Measurements from ENCODE around the gene MOV10L1.

The MOV10L1 gene

DNA sequence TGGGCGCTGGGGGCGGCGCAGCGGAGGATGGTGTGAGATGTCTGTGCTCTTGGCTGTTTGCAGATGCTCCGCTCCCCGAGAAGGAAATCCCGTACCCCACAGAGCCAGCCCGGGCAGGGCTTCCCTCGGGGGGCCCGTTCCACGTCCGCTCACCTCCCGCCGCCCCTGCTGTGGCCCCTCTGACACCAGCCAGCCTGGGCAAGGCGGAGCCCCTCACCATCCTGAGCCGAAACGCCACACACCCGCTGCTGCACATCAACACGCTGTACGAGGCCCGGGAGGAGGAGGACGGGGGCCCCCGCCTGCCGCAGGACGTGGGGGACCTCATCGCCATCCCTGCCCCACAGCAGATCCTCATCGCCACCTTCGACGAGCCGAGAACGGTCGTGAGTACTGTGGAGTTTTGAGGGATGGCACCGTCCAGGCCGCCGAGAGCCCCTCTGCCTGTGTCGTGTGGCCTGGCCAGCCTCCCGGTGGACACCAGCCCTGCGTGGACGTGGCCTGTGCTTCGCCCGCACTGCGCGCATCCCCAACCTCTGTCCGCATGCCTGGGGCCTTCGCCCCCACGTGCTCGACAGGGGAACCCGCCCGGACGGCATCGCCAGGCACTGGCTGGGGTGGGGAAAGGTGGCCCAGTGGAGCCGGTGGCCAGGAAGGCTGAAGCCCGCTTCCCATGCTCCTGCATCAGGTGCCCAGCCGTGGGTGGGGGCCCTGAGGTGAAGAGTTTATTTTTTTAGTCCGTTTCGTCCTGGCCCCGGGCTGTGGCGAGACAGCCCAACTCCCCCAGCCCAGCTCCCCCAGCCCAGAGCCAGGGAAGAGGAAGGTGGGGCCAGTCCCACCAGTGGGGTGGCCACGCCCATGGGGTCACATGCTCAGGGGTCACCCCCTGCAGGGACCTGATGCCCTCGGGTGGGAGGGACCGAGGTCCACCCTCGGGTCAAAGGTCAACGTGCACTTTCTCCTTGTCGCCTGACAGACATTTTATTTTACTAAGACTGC, 89.4 kb downstream of the MOV10L1 start:
- no peak for DNase-seq

DNA sequence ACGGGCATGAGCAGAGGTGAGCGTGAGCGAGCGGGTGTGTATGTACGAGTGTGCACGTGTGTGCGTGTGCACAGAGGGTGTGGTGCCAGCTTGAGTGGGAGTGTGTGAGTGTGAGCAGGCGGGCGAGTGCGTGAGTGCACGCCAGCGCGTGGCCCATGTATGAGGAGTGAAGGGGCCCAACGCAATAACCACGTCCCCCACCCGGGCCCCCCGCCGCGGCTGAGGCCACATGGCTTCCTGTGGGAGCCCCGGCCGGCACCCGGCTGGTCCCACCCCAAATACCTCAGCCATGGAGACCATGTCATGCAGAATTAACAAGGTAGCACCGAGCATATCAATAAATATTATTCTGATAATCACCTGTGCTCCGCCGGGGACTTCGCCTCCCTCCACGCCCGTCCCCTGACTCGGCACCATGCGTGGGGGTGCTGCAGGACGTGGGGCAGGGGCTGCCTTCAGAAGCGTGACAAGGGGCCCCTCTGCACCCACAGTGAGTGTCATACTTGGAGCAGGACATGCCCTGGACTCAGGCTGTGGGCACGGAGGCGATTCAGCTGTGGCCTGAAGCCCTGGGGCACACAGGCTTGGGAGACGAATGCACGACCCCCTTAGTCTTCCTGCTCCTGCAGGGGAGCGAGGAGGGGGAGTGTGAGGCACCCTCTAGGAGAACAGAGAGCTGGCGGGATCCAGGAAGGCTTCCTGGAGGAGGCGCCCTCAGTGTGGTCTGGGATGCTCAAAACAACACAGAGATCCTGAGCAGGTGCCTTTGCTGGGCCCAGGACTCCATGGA, 90.3 kb downstream of the MOV10L1 start:
- DNase-seq: no peak

- DNase-seq: no peak
These were observed 91.1 kb downstream of the MOV10L1 start for GRCh38 chr22:50180727-50181521.

- peak; percentile 29 for DNase-seq
These were observed 92.6 kb downstream of the MOV10L1 start for GRCh38 chr22:50182176-50183081.

DNA sequence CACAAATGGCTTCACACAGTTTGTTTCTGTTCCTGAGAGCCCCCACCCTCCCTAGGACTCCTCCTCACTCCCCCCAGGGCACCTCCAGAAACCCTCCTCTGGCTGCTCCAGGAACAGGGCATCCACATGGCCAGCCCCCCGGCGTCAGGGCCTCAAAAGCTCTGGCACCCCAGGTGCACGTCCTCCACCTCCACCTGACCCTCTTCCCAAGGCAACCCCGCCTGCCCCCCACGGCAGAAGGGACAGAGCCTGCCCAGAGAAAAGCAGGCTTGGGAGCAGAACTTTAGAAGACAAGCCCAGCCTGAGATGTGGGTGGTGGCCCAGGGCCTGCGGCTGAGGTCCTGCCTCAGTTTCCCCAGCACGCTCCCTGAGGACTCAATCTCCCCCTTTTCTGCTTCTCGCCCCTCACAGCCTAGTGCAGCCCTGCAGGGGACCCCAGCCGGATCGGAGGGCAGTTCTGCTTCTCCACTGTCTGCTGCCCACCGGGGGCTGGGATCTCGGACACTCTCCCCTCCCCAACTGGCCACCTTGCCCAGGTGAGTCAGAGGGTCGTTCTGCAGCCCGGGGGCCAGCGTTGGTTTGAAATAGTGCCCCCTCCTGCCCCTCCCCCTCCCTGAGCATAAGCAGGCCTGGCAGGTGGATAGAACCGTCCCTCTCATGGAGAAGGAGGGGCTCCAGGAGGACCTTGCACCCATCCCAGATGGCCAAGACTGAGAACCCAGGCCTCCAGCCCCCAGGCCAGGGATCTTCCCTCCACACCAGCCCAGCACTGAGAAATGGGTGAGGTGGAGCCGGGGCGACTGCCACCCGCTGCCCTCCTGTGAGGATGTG, 93.5 kb downstream of the MOV10L1 start:
- no peak for DNase-seq

- DNase-seq: no peak
These were observed 94.4 kb downstream of the MOV10L1 start for GRCh38 chr22:50184004-50184901.

DNA sequence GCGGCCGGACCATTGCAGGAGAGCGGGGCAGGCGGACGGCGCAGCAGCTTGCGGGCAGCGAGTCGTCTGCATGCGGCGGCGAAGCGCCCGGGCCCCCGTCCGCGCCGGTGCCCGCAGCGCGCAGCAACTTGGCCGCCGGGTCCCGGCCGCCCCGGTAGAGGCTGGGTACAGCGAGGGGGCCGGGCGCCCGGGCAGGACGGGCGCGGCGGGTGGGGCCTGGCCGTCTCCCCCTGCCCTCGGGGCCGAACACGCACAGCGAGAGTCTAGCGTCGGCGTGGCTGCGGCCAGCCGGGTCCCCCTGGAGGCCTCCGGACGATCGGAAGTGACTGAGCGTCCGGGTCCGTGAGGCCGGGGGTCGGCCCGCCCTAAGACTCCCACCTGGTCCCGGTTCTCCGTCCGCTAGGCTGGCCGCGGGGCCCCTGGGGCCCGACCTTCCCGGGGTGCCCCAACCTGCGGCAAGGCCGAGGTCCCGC, 95.1 kb downstream of the MOV10L1 start:
- no peak for DNase-seq

- peak; percentile 73 for DNase-seq
These were observed 95.7 kb downstream of the MOV10L1 start, which contains the start of gene TRABD for GRCh38 chr22:50185375-50186087. Gene TRABD, plus strand, starts transcription at chr22:50185913. Its CDS starts 7,148 bp downstream, at chr22:50193061.

DNA sequence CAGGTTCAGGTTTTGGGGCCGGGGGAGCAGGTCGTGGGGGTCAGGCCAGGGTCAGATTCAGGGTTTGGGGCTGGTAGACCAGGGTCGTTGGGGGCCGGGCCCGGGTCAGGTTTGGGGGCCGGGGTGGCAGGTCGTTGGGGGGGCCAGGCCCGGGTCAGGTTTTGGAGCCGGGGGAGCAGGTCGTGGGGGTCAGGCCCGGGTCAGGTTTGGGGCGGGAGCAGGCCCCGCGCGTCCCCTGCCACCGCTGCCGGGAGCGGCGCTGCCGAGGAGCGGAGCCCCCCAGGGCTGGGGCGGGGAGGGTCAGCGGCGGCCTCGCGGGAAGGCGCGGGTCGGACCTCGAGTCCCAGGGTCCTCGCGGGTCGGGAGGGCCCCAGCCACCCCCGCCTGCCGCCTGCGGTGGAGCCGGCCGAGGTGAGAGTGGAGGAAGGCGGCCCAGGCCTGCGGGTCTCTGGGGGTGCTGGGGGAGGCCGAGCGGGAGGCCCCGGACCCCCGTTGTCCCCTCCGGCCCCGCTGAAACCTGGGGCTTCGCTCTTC, 96.4 kb downstream of the MOV10L1 start:
- DNase-seq: no peak

DNA sequence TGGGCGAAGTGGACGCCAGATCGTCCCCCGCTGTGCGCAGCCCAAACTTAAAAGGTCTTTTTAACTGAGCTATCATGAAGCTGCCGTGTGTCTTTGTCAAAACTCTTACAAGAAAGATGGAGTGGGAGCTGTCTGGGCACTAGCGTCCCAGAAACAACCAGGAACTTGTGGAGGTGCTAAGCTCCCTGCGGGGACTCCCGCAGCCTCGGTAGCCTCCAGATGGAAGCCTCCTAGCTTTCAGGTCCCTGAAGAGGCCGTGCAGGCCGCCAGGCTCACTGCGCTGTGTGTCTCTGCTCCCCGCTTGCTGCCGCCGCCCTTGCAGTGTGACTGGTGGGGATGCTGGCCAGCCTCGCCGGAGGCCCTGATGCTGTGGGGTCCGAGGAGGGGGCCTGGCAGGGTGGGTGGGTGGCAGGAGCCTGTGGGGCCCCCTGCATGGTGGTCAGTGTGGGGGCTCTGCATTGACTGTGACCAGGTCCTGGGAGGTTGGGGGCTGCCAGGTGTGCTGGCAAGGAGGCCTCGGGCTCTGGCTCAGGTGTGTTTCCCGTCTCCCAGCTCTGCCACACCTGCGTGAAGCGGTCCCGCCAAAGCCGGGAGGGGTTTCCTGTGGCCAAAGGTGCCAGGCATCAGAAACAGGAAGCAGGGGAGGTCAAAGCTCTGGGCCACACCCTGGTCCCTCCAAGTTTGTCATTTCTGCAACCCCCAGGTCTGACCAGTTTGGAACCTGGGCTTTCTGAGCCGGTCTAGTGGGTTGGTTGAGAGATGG, 97.1 kb downstream of the MOV10L1 start:
- DNase-seq: no peak

GRCh38 chr22:50188356-50188755, 98.5 kb downstream of the MOV10L1 start:
- DNase-seq: no peak

DNA sequence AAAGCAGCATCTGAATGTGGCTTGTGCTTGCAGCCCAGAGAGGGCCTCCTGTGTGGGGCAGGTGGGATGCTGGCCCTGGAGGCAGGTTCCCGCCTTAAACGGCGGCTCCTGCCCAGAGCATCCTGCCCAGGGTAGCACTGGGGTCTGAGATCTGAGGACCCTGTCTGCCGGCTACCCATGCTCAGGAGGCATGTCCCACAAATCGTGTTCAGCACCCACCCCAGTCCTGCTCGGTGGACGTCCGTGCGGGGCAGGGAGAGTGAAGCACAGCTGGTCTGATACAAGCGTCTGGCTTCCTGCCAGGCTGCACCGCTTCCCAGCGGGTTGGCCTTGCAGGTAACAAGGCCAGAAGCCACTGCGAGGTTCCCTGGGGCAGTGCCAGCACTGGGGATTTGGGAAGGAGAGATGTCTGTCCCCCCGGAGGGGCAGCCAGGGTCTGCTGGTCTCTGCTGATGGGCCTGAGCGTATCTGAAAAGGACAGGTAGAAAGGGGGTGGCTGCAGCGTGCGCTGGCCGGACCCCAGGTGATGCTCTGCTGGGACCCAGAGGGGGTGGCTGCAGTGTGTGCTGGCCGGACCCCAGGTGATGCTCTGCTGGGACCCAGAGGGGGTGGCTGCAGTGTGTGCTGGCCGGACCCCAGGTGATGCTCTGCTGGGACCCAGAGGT, 99.5 kb downstream of the MOV10L1 start:
- DNase-seq: no peak

- DNase-seq: no peak
These were observed 100.0 kb downstream of the MOV10L1 start for GRCh38 chr22:50189849-50190181.

DNA sequence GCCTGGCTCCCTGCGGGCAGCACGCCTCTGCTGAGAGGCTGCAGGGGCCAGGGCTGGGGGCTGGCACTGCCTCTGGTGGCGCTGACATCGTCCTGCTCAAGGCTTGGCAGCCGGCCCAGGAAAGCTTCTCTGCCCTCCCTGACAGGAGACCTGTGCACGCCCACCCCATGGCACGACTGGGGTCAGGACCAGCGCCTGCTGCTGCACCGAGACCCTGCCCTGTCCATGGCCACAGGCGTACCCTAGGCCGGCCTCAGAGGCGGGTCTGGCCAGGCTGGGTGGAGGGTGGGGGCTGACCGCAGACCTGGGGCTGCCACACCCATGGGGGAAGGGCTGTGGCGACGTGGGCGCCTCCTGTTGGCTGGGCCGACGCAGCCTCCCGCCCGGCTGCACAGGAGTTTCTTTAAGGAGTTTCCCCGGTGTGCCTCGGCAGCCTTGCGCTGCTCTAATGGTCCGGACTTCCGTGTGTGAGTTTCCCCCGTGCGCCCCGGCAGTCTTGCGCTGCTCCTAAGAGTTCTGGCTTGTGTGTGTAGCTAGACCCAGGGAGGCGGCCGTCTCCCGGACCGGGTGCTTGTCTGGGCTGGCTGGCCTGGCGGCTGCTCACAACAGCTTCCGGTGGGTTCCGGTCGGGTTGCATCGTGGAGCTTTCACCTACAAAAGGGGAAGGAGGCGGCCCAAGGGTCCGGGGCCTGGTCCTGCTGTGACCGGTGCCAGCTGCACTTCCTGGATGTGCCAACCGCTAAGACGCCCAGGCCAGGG, 100.6 kb downstream of the MOV10L1 start:
- no peak for DNase-seq

DNA sequence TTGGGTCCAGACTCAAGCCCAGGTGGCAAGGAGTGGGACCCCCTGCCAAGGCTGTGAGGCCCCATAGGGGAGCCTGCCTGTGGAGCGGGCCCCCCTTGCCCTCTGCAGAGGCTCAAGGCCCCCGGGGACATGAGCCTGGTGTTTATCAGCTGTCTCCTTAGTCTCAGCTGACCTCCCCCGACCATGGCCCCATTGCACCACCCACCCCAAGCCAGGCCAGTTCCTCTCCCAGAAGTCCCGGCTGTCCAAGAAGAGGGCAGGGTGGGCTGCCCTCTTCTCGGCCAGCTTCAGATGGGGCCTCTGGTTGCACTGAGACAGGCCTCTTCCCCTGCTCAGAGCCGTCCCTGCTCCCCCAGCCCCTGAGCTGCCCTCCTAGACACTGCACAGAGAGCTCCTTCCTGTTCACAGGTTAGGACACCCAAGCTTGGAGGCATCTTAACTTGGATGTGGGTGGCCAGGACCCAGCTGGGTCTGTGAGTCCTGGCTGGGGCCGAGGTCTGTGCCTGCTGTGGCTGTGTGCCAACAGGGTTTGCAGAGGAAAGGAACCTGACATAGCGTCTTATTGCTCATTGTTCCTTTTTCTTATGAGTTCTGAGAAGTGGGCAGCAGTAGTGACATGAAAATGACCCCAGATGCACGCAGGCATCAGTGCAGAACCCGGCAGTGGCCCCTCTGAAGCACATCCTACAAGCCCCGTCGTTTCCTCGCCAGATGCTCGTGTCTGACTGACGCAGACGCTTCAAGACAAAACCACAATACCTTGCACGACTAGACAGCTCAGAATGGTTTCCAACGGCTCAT, 101.3 kb downstream of the MOV10L1 start:
- no peak for DNase-seq

All from NCI-H774 (cell line).